Lung (tissue), 12 donors: ENCODE measurements around the gene AHRR. TPM values are rescaled to one million over a fixed set of nuclear protein-coding genes. Genes with fewer than 3 reads are reported as not detected.
A peak's percentile ranks its signal among the peaks of the same experiment; 100 is the strongest.
"Not testable (repeated sequence)": the region's sequence is repeated elsewhere in the genome, so short reads cannot be mapped to it uniquely, and the experiment has no call there.

Experiments
- ATAC-seq: fragments of 200-7000 bp; cut with Tn5 transposase; one replicate; pipeline ENCODE4 v1.9.1; 2020; ENCODE audit warnings: moderate number of reproducible peaks; ENCODE audit not compliant: insufficient read depth, low FRiP score
- DNase-seq, 3 donors: peaks; one replicate each; pipeline ENCODE4 v3.0.0-alpha.2; 2013 to 2017
- H3K27ac ChIP-seq, 2 donors: one replicate each; pipeline ENCODE4 v1.5.1; 2013; ENCODE audit warnings: mild to moderate bottlenecking in 2 of 2, moderate library complexity in 2 of 2, control low read depth in 1 of 2, inconsistent platforms in 1 of 2, low read depth in 1 of 2, low read length in 1 of 2
- H3K27me3 ChIP-seq, 3 donors: one replicate each; pipeline ENCODE4 v1.5.1; 2013; ENCODE audit warnings: low read length in 2 of 3; ENCODE audit not compliant: control insufficient read depth in 3 of 3, insufficient read depth in 3 of 3
- H3K36me3 ChIP-seq, 4 donors: one replicate each; pipeline ENCODE4 v1.5.1; 2013; ENCODE audit warnings: low read length in 4 of 4, mild to moderate bottlenecking in 1 of 4, moderate library complexity in 1 of 4; ENCODE audit not compliant: control insufficient read depth in 4 of 4, insufficient read depth in 4 of 4
- H3K4me1 ChIP-seq, 5 donors: one replicate each; pipeline ENCODE4 v1.5.1; 2013; ENCODE audit warnings: low read length in 5 of 5, mild to moderate bottlenecking in 2 of 5, moderate library complexity in 1 of 5; ENCODE audit not compliant: control insufficient read depth in 5 of 5, insufficient read depth in 5 of 5
- H3K4me3 ChIP-seq: one replicate; pipeline ENCODE4 v1.5.1; 2013; ENCODE audit warnings: mild to moderate bottlenecking, control low read depth, moderate library complexity
- H3K9ac ChIP-seq, 2 donors: one replicate each; pipeline ENCODE4 v1.5.1; 2013; ENCODE audit warnings: low read length in 2 of 2, control low read depth in 1 of 2; ENCODE audit not compliant: insufficient read depth in 1 of 2
- H3K9me3 ChIP-seq, 4 donors: one replicate each; pipeline ENCODE4 v1.5.1; 2013; ENCODE audit warnings: low read length in 3 of 4, mild to moderate bottlenecking in 1 of 4, moderate library complexity in 1 of 4; ENCODE audit not compliant: control insufficient read depth in 4 of 4, insufficient read depth in 3 of 4
- WGBS, 2 donors: extraction: QIAGEN DNeasy Blood & Tissue Kit; methylation state at CpG; one replicate each; pipeline ENCODE4 v1.1.7; 2013; 5-methylcytosine and 5-hydroxymethylcytosine counted together
- polyA plus RNA-seq, 2 donors: library from polyadenylated mRNA; stranded (reverse); fragments of 200-250 nt; gene quantifications; one replicate each; pipeline ENCODE4 v1.2.1, GENCODE V29; 2013
- total RNA-seq, 2 donors: library from RNA; depleted of rRNA in 1 of 2; stranded (reverse); fragments of >200 nt in 1 of 2; gene quantifications; one replicate each; pipeline ENCODE4 v1.2.1, GENCODE V29; 2014 to 2021
- TF ChIP-seq, protein P1 (sequence below): IDR thresholded peaks from 2 replicates; pipeline ENCODE4 v1.5.1; 2012; ENCODE audit warnings: mild to moderate bottlenecking; ENCODE audit errors: control extremely low read depth, extremely low read depth
- donor health status: control.
- donor health status: control.
- donor health status: Bipolar disorder and iron deficiency.
- donor health status: healthy.
- donor health status: DM: yes; HTN: yes; CAD: no.

The AHRR gene
- total and polyA plus RNA-seq, 4 donors: 0.63 to 8.8 (median 2.8) TPM

DNA sequence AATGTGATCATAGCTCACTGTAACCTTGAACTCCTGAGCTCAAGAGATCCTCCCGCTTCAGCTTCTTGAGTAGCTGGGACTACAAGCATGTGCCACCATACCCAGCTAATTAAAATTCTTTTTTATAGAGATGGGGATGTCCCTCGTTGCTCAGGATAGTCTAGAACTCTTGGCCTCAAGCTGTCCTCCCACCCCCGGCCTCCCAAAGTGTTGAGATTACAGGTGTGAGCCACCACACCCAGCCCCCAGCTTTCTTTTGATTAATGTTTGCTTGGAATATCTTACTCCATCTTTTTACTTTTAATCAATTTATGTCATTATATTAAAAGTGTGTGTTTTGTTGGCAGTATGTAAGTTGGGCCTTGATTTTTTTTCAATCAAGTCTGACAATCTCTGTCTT lies 62.1 kb downstream of the AHRR start:
- Histone ChIP-seq H3K27me3 (no peaks in the 10 kb centered on the region), H3K4me3 (no peak overlapping the region), H3K36me3 (peaks cover 0 to 11% (median 0%) of the 10 kb centered on the region in 4 donors), H3K9me3 (peaks cover 0 to 4% (median 0%) of the 10 kb centered on the region in 4 donors), H3K4me1 (peaks cover 0 to 5% (median 0%) of the 10 kb centered on the region in 5 donors), H3K9ac (no peak overlapping the region), H3K27ac (no peak overlapping the region)
- ATAC-seq: no peak
- no peak for DNase-seq
- TF ChIP-seq, protein P1, sequence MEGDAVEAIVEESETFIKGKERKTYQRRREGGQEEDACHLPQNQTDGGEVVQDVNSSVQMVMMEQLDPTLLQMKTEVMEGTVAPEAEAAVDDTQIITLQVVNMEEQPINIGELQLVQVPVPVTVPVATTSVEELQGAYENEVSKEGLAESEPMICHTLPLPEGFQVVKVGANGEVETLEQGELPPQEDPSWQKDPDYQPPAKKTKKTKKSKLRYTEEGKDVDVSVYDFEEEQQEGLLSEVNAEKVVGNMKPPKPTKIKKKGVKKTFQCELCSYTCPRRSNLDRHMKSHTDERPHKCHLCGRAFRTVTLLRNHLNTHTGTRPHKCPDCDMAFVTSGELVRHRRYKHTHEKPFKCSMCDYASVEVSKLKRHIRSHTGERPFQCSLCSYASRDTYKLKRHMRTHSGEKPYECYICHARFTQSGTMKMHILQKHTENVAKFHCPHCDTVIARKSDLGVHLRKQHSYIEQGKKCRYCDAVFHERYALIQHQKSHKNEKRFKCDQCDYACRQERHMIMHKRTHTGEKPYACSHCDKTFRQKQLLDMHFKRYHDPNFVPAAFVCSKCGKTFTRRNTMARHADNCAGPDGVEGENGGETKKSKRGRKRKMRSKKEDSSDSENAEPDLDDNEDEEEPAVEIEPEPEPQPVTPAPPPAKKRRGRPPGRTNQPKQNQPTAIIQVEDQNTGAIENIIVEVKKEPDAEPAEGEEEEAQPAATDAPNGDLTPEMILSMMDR: no peak
- WGBS, 2 donors: 82 to 85% methylated on average over 3 of the region's 3 CpGs

- ATAC-seq, H3K27ac ChIP-seq: not testable (repeated sequence)
- 93 to 94% methylated on average over 7 of the region's 7 CpGs for WGBS, 2 donors
Observed at GRCh38 chr5:384576-384975, 63.1 kb downstream of the AHRR start.

DNA sequence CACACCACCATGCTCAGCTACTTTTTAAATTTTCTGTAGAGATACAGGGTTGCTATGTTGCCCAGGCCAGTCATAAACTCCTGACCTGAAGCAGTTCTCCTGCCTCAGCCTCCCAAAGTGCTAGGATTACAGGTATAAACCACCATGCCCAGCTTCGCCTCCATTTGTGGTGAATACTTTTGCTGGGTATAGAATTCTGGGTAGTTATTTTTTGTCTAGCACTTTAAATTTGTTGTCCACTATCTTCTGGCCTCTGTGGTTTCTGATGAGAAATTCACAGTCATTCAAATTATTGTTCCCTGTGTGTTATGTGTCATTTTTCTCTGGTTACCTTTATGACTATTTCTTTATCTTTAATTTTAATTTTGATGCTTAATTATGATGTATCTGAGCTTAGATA lies 63.8 kb downstream of the AHRR start:
- Histone ChIP-seq H3K9ac (no peak overlapping the region), H3K27ac (no peak overlapping the region), H3K4me3 (no peak overlapping the region), H3K9me3 (peaks cover 0 to 4% (median 0%) of the 10 kb centered on the region in 4 donors), H3K4me1 (peaks cover 0 to 5% (median 0%) of the 10 kb centered on the region in 5 donors), H3K27me3 (no peaks in the 10 kb centered on the region), H3K36me3 (peaks cover 0 to 8% (median 0%) of the 10 kb centered on the region in 4 donors)
- ATAC-seq (no peak), DNase-seq (no peak)
- TF ChIP-seq, protein P1: no peak
- WGBS, 2 donors: 97 to 98% methylated on average over 1 of the region's 1 CpG

More at GRCh38 chr5:384576-384975, 63.1 kb downstream of the AHRR start:
- not testable (repeated sequence) for H3K27me3 ChIP-seq, H3K4me3 ChIP-seq, H3K9ac ChIP-seq, DNase-seq, H3K9me3 ChIP-seq, H3K36me3 ChIP-seq, H3K4me1 ChIP-seq

DNA sequence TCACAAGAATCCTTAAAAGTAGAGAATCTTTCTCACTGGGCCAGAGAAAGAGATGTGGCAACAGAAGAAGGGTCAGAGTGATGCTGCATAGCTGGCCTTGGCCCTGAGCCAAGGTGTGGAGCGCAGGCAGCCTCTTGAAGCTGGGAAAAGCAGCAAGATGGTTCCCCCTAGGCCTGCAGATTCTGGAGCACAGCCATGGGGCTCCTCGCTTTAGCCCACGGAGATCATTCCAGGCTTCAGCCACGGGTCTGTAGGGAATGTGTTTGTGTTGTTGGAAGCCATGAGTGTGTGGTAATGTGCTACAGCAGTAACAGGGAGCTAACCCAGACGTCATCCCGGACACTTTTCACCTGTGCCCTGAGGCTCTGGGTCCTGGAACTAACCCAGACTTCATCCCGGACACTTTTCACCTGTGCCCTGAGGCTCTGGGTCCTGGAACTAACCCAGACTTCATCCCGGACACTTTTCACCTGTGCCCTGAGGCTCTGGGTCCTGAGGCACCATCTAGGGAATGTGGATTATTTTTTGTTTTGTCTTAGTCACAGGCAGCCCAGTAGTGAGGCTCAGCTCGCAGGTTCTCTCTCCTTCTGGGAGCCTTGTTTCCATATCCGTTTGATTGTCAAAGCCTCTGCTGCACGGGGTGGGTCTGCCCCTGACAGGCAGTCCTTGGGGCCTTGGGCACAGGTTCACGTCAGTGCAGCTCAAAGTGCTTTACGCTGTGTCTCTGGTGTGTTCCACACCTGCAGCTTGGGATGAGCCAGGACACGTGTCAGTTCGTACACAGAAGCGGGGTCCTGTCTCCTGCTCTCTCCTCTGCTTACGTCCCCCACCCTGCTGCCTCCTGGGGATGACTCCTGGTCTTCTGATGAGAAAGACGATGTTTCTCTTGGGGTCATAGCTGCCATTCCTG lies 65.2 kb downstream of the AHRR start:
- DNase-seq (peak in 1 of 3 donors; percentile 18), ATAC-seq (no peak)
- TF ChIP-seq, protein P1: no peak
- Histone ChIP-seq H3K27me3 (no peaks in the 10 kb centered on the region), H3K4me1 (peaks cover 0 to 5% (median 0%) of the 10 kb centered on the region in 5 donors), H3K36me3 (peaks cover 0 to 8% (median 0%) of the 10 kb centered on the region in 4 donors), H3K9me3 (peaks cover 0 to 4% (median 0%) of the 10 kb centered on the region in 4 donors), H3K4me3 (no peak overlapping the region), H3K9ac (no peak overlapping the region), H3K27ac (no peak overlapping the region)
- WGBS, 2 donors: 83 to 91% methylated on average over 18 of the region's 18 CpGs
